ENCODE data around the gene LIPK. TPM values are rescaled to one million over a fixed set of nuclear protein-coding genes. Genes with fewer than 3 reads are reported as not detected.

Gene LIPK
- total RNA-seq, 1 experiment from 2014 or later = not detected

- CTCF ChIA-PET = interaction anchor here (2.3 kb wide), 1 partner anchor 34 kb away, joined by 7 read pairs; no protein-coding TSS in a partner anchor
- no peaks in the 10 kb centered on the region for H3K36me3 Mint-ChIP-seq
- DNase-seq (ENCODE audit: low spot score) (no peak), ATAC-seq (no peak)
- no peak for TF ChIP-seq ZNF671 (CRISPR knock-in tag; IDR thresholded peaks at IDR 0.05)
- no peak for TF ChIP-seq RORB (CRISPR knock-in tag; IDR thresholded peaks at IDR 0.05)
- TF ChIP-seq ELF4 (CRISPR knock-in tag; IDR thresholded peaks at IDR 0.05; ENCODE audit: low read depth) = no peak
- TF ChIP-seq NFATC4 (CRISPR knock-in tag; IDR thresholded peaks at IDR 0.05) = no peak
- no peak for TF ChIP-seq AFF4 (CRISPR knock-in tag; IDR thresholded peaks at IDR 0.05; ENCODE audit: borderline replicate concordance)
- TF ChIP-seq MAX (CRISPR knock-in tag; IDR thresholded peaks at IDR 0.05) = no peak
- TF ChIP-seq E2F4 (CRISPR knock-in tag; IDR thresholded peaks at IDR 0.05; ENCODE audit: borderline replicate concordance, low read depth) = no peak
- peaks cover 3% of the 10 kb centered on the region; the same call in 1 of the 2 replicates for H3K4me1 Mint-ChIP-seq
- H3K27me3 Mint-ChIP-seq (ENCODE audit: low read depth) = 0 out of 2 replicates have a peak, but pooled peaks cover 3% of the 10 kb centered on the region
- H3K4me3 Mint-ChIP-seq = no peak overlapping the region
- no peak overlapping the region for H3K27ac Mint-ChIP-seq
- no peaks in the 10 kb centered on the region for H3K9me3 Mint-ChIP-seq
- POLR2A ChIA-PET = no interaction called here
Observed at GRCh38 chr10:88762906-88763305, 56.9 kb downstream of the LIPK start.

GRCh38 chr10:88763441-88763840 is 57.4 kb downstream of the LIPK start:
- CTCF ChIA-PET = interaction anchor here (2.3 kb wide), 1 partner anchor 35 kb away, joined by 7 read pairs; no protein-coding TSS in a partner anchor
- TF ChIP-seq ZNF396 (CRISPR knock-in tag; IDR thresholded peaks at IDR 0.05; ENCODE audit: borderline replicate concordance) = no peak
- TF ChIP-seq NFATC4 (CRISPR knock-in tag; IDR thresholded peaks at IDR 0.05) = no peak
- no peak for TF ChIP-seq ZNF219 (CRISPR knock-in tag; IDR thresholded peaks at IDR 0.05; ENCODE audit: borderline replicate concordance)
- no peak for TF ChIP-seq USF2 (CRISPR knock-in tag; IDR thresholded peaks at IDR 0.05)
- no peak for TF ChIP-seq NFYB (CRISPR knock-in tag; conservative IDR thresholded peaks at IDR 0.05; ENCODE audit: low read depth)
- no peak for TF ChIP-seq TEAD4 (CRISPR knock-in tag; IDR thresholded peaks at IDR 0.05)
- TF ChIP-seq SOX15 (CRISPR knock-in tag; IDR thresholded peaks at IDR 0.05) = no peak
- no peak for TF ChIP-seq ZSCAN18 (CRISPR knock-in tag; IDR thresholded peaks at IDR 0.05)
- TF ChIP-seq GTF2I (CRISPR knock-in tag; conservative IDR thresholded peaks at IDR 0.05) = no peak
- TF ChIP-seq ZNF425 (CRISPR knock-in tag; conservative IDR thresholded peaks at IDR 0.05) = no peak
- no peak for TF ChIP-seq RELA (CRISPR knock-in tag; IDR thresholded peaks at IDR 0.05; ENCODE audit: borderline replicate concordance)
- no peak for TF ChIP-seq KAT7 (CRISPR knock-in tag; IDR thresholded peaks at IDR 0.05; ENCODE audit: borderline replicate concordance)
- TF ChIP-seq ZMAT4 (CRISPR knock-in tag; IDR thresholded peaks at IDR 0.05) = no peak
- no peak for TF ChIP-seq JAZF1 (CRISPR knock-in tag; IDR thresholded peaks at IDR 0.05)
- TF ChIP-seq E2F1 (CRISPR knock-in tag; IDR thresholded peaks at IDR 0.05) = no peak
- ATAC-seq (no peak), DNase-seq (ENCODE audit: low spot score) (no peak)
- Mint-ChIP-seq H3K27ac (no peak overlapping the region), H3K36me3 (no peaks in the 10 kb centered on the region), H3K27me3 (ENCODE audit: low read depth) (0 out of 2 replicates have a peak, but pooled peaks cover 3% of the 10 kb centered on the region), H3K9me3 (no peaks in the 10 kb centered on the region), H3K4me1 (peaks cover 8% of the 10 kb centered on the region; the same call in 1 of the 2 replicates), H3K4me3 (no peak overlapping the region)
- POLR2A ChIA-PET = no interaction called here
